ENCODE measurements around the gene CTDSPL. TPM values are rescaled to one million over a fixed set of nuclear protein-coding genes. Genes with fewer than 3 reads are reported as not detected.
"Not testable (repeated sequence)": the region's sequence is repeated elsewhere in the genome, so short reads cannot be mapped to it uniquely, and the experiment has no call there.

Gene CTDSPL
- total RNA-seq (2021; fragmentation: NEBNext Ultra II Directional; extraction: Animal tissue kit (Norgen Biotek cat#: 25700)): 10 to 100 TPM; 30.3 to 38.8 (median 36.2) TPM
- long read RNA-seq, full-length matches to known transcripts: 4 of 12 reads
- long read RNA-seq, partial matches to known transcripts: 2 of 12 reads
- long read RNA-seq, other reads (novel, unspliced or antisense): 6 of 12 reads

DNA sequence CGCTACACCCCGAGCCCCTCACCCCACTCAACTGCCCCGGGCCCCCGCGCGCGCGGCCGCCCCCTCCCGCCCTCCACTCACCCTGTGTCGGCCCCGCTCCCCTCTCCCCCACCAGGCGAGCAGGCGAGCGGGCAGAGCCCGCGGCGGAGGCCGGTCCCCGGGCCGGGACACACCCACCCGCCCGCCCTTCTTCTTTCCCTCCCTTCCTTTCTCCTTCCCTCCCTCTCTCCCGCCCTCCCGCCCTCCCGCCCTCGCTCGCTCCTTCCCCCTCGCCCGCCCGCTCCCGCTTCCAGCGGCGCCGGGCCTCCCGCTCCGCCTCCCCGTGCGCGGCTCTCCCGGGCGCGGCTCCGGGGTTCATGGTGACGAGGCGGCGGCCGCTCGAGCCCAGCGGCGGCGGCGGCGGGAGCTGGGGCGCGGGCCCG, at the start of gene CTDSPL:
CTDSPL (plus strand) TSS at position 261 of the 422 bp plus-strand sequence. CDS start 320 bp downstream, outside the sequence.
- Mint-ChIP-seq H3K36me3 (ENCODE audit: low read depth) (no peaks in the 10 kb centered on the region; the same call in 1 of the 2 replicates), H3K27ac (peak within 1 kb of the TSS; percentile 78), H3K4me3 (peak within 1 kb of the TSS; percentile 96), H3K27me3 (ENCODE audit: insufficient read depth) (no peaks in the 10 kb centered on the region), H3K4me1 (ENCODE audit: low read depth) (peaks cover 75% of the 10 kb centered on the region), H3K9me3 (no peaks in the 10 kb centered on the region)
- TF ChIP-seq, protein P1, sequence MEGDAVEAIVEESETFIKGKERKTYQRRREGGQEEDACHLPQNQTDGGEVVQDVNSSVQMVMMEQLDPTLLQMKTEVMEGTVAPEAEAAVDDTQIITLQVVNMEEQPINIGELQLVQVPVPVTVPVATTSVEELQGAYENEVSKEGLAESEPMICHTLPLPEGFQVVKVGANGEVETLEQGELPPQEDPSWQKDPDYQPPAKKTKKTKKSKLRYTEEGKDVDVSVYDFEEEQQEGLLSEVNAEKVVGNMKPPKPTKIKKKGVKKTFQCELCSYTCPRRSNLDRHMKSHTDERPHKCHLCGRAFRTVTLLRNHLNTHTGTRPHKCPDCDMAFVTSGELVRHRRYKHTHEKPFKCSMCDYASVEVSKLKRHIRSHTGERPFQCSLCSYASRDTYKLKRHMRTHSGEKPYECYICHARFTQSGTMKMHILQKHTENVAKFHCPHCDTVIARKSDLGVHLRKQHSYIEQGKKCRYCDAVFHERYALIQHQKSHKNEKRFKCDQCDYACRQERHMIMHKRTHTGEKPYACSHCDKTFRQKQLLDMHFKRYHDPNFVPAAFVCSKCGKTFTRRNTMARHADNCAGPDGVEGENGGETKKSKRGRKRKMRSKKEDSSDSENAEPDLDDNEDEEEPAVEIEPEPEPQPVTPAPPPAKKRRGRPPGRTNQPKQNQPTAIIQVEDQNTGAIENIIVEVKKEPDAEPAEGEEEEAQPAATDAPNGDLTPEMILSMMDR (IDR thresholded peaks at IDR 0.05): no peak
- DNase-seq: no peak

- Mint-ChIP-seq H3K27ac (no peak overlapping the region), H3K27me3 (ENCODE audit: insufficient read depth) (peaks cover 5% of the 10 kb centered on the region; the same call in 1 of the 2 replicates), H3K4me1 (ENCODE audit: low read depth) (peaks cover 9% of the 10 kb centered on the region; the same call in 1 of the 2 replicates), H3K36me3 (ENCODE audit: low read depth) (no peaks in the 10 kb centered on the region), H3K9me3 (no peaks in the 10 kb centered on the region), H3K4me3 (no peak overlapping the region)
- TF ChIP-seq, protein P1 (IDR thresholded peaks at IDR 0.05): no peak
- no peak for DNase-seq
These were observed 49.2 kb upstream of the CTDSPL start for GRCh38 chr3:37812499-37812896.

DNA sequence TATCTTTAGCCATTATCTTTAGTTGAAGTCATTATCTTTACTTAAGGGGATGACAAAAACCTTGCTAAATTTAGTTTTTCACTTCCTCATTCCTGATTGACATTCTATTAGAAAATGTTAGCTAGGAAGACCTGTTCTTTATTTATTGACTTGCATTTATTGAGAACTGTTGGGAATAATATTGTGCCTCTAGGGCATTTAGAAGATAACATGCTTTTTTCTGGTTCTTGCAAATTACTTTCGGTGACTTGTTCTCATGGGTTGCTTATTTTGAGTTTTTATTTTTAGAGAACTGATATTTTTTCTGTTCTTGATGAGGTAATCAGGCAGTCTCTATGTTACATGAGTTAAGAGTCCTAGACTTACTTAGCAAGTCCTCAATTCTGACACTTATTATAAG, 48.3 kb upstream of the CTDSPL start:
- Mint-ChIP-seq H3K4me3 (no peak overlapping the region), H3K9me3 (no peaks in the 10 kb centered on the region), H3K4me1 (ENCODE audit: low read depth) (peaks cover 9% of the 10 kb centered on the region; the same call in 1 of the 2 replicates), H3K27me3 (ENCODE audit: insufficient read depth) (peaks cover 2% of the 10 kb centered on the region; the same call in 1 of the 2 replicates), H3K27ac (no peak overlapping the region), H3K36me3 (ENCODE audit: low read depth) (no peaks in the 10 kb centered on the region)
- no peak for DNase-seq
- TF ChIP-seq, protein P1 (IDR thresholded peaks at IDR 0.05): no peak

- Mint-ChIP-seq H3K4me1 (ENCODE audit: low read depth) (peaks cover 9% of the 10 kb centered on the region; the same call in 1 of the 2 replicates), H3K36me3 (ENCODE audit: low read depth) (no peaks in the 10 kb centered on the region), H3K4me3 (no peak overlapping the region), H3K27ac (no peak overlapping the region), H3K27me3 (ENCODE audit: insufficient read depth) (no peaks in the 10 kb centered on the region), H3K9me3 (no peaks in the 10 kb centered on the region)
- DNase-seq: peak; percentile 24
- TF ChIP-seq, protein P1 (IDR thresholded peaks at IDR 0.05): peak; percentile 70
These were observed 47.1 kb upstream of the CTDSPL start for GRCh38 chr3:37814547-37814946.

DNA sequence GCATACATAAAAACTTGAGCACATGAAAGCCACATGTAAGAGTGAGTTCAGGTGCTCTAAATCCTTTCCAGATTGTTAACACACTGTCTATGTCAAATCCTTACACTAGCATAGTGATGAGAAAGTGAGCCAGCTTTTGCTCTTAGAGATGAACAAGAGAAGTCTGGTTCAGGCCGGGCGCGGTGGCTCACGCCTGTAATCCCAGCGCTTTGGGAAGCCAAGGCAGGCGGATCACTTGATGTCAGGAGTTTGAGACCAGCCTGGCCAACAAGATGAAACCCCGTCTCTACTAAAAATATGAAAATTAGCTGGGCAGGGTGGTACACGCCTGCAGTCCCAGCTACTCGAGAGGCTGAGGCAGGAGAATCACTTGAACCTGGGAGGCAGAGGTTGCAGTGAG, 46.5 kb upstream of the CTDSPL start:
- H3K27me3 Mint-ChIP-seq (ENCODE audit: insufficient read depth): not testable (repeated sequence)

GRCh38 chr3:37816271-37816670, 45.4 kb upstream of the CTDSPL start:
- H3K4me1 Mint-ChIP-seq (ENCODE audit: low read depth): peaks cover 9% of the 10 kb centered on the region; the same call in 1 of the 2 replicates
- no peak overlapping the region for H3K27ac Mint-ChIP-seq
- no peaks in the 10 kb centered on the region for H3K9me3 Mint-ChIP-seq
- DNase-seq: peak; percentile 8
- H3K27me3 Mint-ChIP-seq (ENCODE audit: insufficient read depth): no peaks in the 10 kb centered on the region
- TF ChIP-seq, protein P1 (IDR thresholded peaks at IDR 0.05): no peak
- H3K4me3 Mint-ChIP-seq: no peak overlapping the region
- H3K36me3 Mint-ChIP-seq (ENCODE audit: low read depth): no peaks in the 10 kb centered on the region

More for the DNA sequence above, 46.5 kb upstream of the CTDSPL start:
- not testable (repeated sequence) for H3K27ac Mint-ChIP-seq; H3K4me3 Mint-ChIP-seq; H3K9me3 Mint-ChIP-seq; H3K36me3 Mint-ChIP-seq (ENCODE audit: low read depth); H3K4me1 Mint-ChIP-seq (ENCODE audit: low read depth); DNase-seq

Measured in HFFc6 (cell line).